NCI-H2196 (cell line): ENCODE measurements around the gene AKAP9.
"Not testable (repeated sequence)": the region's sequence is repeated elsewhere in the genome, so short reads cannot be mapped to it uniquely, and the experiment has no call there.

Experiments used
- DNase-seq: peaks from one replicate; lab custom pipeline; 2025; ENCODE audit not compliant: unreplicated experiment; lab: John Stamatoyannopoulos, UW

AKAP9 gene

DNA sequence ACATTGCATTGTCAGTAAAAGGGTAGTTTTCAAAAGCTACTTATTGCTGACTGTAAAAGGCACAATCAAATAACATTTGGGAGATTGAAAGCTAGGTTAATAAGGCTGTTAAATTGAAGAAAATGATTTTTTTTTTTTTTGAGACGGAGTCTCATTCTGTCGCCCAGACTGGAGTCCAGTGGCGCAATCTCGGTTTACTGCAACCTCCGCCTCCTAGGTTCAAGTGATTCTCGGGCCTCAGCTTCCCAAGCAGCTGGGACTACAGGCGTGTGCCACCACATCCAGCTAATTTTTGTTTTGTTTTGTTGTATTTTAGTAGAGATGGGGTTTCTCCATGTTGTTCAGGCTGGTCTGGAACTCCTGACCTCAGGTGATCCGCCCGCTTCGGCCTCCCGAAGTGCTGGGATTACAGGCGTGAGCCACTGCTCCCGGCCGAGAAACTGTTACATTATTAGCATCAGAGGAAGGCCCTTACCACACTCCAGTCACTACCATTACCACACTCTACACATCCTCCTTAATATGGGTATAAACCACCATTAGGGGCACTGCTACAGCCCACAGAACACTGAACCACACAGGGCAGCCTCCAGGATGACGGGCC is 192.6 kb downstream of the AKAP9 start:
- no peak for DNase-seq

DNA sequence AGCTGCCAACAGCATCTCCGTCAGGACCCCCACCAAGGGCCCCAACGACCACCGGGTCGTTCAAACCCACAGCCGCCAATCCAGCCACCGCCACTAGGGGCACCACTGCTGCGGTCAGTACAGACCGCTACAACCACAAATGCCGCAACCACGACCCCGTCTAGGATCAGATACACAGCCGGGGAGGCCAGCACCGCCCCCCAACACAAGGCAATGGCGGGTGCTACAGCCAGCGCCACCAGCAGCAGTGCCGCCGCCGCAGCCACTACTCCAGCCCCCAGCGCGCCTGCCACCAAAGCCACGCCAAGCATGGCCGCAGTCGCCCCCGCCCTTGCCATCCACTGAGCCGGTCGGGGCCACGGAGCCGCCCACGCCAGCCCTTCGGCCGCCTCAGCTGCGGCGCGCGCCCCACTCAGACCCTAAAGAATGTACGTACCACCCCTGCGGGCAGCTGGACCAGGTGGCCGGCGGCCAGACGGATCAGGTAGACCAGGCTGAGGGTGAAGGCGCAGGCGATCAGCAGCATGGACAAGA is 193.1 kb downstream of the AKAP9 start:
- DNase-seq, result peak; percentile 72

DNA sequence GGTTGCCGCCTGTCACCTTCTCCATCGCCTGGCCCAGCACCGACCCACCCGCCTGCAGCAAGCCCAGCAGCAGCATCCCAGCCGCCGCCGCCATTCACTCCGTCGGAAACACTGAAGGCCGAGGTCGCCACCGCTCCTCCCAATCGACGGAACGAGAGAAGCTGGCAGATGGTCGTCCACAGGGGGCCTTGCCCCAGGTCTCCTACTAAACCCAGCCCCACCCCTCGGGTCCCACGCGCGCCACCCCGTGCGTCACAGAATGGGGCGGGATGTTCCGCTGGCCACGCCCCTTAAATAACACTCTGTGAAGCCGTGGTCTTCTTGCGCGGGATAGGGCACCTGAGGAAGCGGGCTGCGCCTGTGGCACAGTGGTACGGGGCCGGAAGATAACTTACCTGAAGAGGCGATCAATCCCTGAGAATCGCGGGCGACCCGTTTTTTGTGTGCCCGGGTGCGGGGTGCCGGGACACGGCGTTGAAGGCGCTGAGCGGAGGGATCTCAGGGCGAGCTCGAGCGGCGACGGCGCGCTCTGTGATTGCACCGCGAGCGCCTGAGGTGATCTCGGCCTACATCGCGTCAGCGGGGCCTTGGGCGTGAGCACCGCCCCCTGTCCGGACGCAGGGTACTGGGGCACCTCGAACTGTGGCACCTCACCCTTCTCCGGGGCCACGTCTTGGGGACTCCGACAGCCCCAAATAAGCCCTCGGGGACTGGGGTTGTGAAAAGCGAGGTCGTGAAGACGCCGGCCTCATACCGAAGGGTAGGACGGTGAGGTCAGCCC is 193.8 kb downstream of the AKAP9 start, which contains the start of gene CYP51A1:
TSS of gene CYP51A1 (minus strand) at position 207 of the 781 bp plus-strand sequence. CDS start at position 94, 113 bp downstream.
- DNase-seq, result peak; percentile 98

DNA sequence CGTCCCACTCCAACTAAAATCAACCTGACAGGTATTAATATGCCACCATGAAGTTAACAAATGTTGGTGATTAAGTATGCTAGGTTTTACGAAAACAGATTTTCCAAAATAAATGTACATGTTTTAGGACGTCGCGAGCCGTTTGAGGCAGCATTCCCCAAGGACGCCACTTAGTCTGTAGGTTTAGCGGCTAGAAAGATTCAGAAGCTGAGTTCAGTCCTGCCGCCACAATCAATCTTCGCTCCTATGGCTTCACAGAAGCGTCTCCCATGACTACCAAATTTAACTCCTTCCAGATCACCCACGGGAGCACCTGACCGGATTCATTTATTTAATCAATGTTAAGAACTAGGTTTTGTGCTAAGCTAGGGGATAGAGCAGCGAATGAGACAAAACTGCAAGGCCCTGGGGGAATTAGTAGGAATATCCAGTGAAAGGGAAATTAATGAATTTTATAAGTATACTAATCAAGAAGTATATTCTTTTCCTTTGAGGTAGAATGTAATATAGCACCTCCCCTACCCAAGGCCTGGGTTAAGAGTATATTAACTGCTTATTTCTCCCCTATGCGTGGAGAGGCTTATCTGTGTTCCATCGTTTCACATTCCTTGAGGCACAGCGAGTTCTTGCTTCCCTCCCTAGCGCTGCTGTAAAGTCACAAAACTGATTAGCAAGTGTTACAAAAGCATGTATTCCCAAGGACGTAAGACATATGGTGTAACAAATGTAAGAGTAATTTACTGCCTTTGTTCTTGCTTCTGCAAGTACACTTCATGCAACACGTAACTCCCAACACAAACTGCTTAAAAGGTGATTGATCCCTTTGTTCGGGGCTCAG is 194.6 kb downstream of the AKAP9 start:
- DNase-seq, result peak; percentile 59

DNA sequence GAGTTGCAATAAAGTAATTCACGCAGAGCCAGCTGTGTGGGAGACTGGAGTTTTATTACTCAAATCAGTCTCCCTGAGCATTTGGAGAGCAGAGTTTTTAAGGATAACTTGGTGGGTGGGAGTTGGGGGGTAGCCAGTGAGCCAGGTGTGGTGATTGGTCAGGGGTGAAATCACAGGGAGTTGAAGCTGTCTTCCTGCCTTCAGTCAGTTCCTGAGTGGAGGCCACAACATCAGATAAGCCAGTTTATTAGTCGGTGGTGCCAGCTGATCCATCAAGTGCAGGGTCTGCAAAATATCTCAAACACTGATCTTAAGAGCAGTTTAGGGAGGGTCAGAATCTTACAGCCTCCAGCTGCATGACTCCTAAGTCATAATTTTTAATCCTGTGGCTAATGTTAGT is 196.9 kb downstream of the AKAP9 start:
- DNase-seq, result no peak

DNA sequence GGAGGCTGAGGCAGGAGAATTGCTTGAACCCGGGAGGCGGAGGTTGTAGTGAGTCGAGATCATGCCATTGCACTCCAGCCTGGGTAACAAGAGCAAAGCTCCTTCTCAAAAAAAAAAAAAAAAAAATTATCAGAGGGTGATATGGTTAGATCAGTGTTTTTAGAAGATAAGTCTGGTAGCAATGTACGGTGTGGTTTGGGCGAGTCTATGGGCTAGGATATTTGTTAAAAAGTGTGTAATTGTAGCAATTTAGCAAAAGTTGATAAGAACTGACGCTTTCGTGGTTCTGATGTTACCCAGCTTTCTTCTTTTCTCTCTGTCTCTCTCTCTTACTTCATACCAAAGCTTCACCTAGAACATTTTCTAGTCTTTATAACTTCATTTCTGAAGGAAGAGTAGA is 200.5 kb downstream of the AKAP9 start:
- DNase-seq, result no peak

DNA sequence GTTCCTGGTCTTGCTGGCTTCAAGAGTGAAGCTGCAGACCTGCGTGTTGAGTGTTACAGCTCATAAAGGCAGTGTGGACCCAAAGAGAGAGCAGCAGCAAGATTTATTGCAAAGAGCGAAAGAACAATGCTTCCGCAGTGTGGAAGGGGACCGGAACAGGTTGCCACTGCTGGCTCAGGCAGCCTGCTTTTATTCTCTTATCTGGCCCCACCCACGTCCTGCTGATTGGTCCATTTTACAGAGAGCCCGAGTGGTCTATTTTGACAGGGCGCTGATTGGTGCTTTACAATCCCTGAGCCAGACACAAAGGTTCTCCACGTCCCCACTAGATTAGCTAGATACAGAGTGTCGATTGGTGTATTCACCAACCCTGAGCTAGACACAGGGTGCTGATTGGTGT is 202.1 kb downstream of the AKAP9 start:
- not testable (repeated sequence) for DNase-seq

DNA sequence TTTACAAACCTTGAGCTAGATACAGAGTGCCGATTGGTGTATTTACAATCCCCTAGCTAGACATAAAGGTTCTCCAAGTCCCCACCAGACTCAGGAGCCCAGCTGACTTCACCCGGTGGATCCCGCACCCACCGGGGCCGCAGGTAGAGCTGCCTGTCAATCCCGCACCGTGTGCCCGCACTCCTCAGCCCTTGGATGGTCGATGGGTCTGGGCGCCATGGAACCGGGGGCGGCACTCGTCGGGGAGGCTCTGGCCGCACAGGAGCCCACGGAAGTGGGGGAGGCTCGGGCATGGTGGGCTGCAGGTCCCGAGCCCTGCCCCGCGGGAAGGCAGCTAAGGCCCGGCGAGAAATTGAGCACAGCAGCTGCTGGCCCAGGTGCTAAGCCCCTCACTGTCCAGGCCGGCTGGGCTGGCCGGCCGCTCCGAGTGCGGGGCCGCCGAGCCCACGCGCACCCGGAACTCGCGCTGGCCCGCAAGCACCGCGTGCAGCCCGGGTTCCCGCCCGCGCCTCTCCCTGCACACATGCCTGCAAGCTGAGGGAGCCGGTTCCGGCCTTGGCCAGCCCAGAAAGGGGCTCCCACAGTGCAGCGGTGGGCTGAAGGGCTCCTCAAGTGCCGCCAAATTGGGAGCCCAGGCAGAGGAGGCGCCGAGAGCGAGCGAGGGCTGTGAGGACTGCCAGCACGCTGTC is 202.7 kb downstream of the AKAP9 start:
- not testable (repeated sequence) for DNase-seq

DNA sequence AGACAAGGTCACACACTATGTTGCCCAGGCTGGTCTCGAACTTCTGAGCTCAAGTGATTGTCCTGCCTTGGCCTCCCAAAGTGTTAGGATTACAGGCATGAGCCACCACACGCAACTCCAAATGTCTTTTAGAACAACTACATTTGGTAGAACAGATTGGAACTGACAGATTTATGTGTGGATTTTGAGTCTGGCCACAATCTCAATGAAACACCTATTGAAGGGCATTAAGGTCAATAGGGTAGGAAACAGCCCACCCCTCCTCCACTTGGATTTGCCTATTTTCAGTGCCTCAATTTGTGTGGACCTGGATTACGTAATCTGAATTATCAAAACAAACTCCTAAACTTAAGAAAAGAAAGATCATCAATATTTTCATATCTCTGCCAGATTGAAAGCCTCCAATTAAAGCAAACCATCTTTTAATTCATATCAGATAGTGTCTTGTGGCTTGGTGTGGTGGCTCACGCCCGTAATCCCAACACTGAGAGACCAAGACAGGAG is 209.1 kb downstream of the AKAP9 start:
- no peak for DNase-seq

DNA sequence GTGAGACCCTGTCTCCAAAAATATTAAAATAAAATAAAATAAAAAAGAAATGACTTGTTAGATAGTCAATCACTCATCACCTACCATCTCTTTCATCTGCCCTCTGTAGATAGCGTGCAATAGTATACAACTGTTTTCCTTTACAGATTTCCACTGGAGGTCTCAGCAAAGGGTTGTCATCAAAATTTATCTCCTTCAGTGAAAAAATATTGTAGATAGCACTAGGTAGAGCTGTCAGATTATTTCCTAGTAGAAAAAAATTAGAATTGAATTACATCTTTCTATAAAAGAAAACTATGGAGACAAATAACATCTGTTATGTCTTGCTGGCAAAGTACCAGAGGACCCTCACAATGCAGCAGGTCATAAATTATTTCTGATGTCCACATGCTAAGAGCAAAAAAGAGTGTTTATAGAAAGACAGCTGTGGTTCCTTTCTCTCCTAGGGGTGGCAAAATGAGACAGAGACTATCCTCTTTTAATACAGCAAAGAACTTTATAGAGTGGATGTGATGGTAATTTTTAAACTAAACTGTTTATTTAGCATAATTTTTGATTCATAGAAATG is 209.9 kb downstream of the AKAP9 start:
- DNase-seq, result no peak

DNA sequence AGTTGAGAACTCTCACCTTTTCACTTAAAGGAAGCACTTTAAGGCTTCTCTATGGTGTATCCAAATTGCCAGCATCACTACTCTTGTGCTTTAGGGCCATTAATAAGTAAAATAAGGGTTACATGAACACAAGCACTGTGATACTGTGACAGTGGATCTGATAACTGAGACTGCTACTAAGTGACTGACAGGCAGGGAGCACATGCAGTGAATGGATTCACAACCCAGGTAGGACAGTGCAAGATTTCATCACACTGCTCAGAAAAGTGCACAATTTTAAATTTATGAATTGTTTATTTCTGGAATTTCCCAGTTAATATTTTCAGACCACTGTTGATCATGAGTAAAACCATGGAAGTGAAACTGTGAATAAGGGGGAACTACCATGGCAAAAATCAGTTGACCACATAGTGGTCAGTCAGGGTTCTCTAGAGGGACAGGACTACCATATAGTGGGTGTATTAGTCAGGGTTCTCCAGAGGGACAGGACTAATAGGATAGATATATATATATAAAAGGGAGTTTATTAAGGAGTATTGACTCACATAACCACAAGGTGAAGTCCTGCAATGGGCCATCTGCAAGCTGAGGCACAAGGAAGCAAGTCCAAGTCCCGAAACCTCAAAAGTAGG is 214.6 kb downstream of the AKAP9 start:
- no peak for DNase-seq

DNA sequence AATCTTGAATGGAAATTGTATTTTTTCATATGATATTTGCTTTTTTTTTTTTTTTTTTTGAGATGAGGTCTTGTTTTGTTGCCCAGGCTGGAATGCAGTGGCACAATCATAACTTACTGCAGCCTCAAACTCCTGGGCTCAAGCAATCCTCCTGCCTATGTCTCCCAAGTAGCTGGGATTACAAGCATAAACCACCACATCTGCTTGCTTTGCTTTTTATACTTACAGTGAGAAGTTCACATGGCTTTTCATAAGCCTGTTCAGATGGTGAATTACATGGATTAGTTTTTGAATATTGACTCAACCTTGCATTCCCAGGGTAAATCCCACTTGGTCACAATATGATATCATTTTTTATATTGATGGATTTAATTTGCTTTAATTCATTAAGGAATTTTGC is 216.3 kb downstream of the AKAP9 start:
- DNase-seq, result no peak

DNA sequence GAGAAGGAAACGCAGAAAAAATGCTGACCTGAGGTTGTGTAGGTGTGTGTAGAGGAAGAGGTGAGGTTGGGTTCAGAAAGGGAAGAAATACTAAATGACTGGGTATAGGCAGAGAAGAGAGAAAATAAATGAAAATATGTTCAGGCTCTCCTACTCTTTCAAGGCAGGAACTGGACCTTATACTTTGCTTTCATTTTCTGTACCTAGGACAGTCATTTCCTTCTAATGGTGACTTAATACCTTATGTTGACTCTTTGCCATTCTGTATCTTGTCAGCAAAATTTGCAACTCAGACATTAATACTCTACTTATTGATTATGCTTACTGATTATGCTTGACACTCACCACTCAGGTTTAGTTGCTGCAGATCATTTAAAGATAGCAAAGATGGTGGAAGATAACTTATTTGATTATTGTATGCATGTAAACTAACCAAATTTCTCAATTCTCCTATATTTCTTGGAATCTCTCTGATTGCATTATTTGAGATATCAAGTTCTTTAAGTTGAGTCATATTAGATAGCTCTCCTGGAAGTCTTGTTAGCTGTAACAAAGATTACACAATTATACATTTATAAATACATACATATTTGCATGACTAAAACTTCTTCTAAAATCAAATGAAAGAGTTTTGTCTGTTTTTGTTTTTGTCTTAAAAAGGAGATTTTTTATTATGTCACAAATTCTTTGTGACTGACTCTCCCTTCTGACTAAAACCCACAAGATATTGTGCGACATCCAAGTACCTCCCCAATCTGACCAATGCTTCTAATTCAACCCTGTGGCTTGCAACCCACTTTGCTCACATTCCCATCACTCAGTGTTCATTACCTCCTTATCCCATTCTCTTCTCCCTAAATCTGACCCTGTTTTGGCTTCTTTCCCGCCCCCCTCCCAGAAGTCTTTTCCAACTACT is 218.3 kb downstream of the AKAP9 start:
- DNase-seq, result no peak
